Measurements from ENCODE around the gene CEP112. TPM values are rescaled to one million over a fixed set of nuclear protein-coding genes. Genes with fewer than 3 reads are reported as not detected.

The CEP112 gene
- total RNA-seq, 1 experiment from 2014 or later: 6.1 TPM

GRCh38 chr17:65630502-65630901 lies 561.4 kb downstream of the CEP112 start (continued):
- TF ChIP-seq STAT6 (CRISPR knock-in tag; conservative IDR thresholded peaks at IDR 0.05; ENCODE audit: low read depth) (no peak), ATF1 (CRISPR knock-in tag; IDR thresholded peaks at IDR 0.05) (no peak), FOXK1 (CRISPR knock-in tag; IDR thresholded peaks at IDR 0.05) (no peak), CDX4 (CRISPR knock-in tag; IDR thresholded peaks at IDR 0.05; ENCODE audit: borderline replicate concordance) (no peak), ETV6 (CRISPR knock-in tag; IDR thresholded peaks at IDR 0.05) (no peak), ATF6 (CRISPR knock-in tag; IDR thresholded peaks at IDR 0.05) (no peak)

- DNase-seq (ENCODE audit: low spot score) (peak; percentile 12), ATAC-seq (peak; percentile 57)
- Mint-ChIP-seq H3K9me3 (peaks cover under 1% of the 10 kb centered on the region; the same call in 1 of the 2 replicates), H3K27me3 (ENCODE audit: low read depth) (no peaks in the 10 kb centered on the region), H3K4me3 (no peak overlapping the region), H3K4me1 (peaks cover 31% of the 10 kb centered on the region), H3K36me3 (no peaks in the 10 kb centered on the region), H3K27ac (peak overlapping the region; percentile 77)
- POLR2A ChIA-PET: no interaction called here
- CTCF ChIA-PET: no interaction called here
- TF ChIP-seq ARID4B (CRISPR knock-in tag; IDR thresholded peaks at IDR 0.05; ENCODE audit: borderline replicate concordance) (no peak), PRDM15 (CRISPR knock-in tag; IDR thresholded peaks at IDR 0.05) (peak; percentile 68)
Measured at GRCh38 chr17:65629234-65629690, 562.7 kb downstream of the CEP112 start.

- ChIA-PET CTCF (no interaction called here), POLR2A (no interaction called here)
Measured at GRCh38 chr17:65628644-65629036, 563.3 kb downstream of the CEP112 start.

More at GRCh38 chr17:65628644-65629036, 563.3 kb downstream of the CEP112 start:
- Mint-ChIP-seq H3K27me3 (ENCODE audit: low read depth) (no peaks in the 10 kb centered on the region), H3K9me3 (peaks cover 4% of the 10 kb centered on the region; the same call in 1 of the 2 replicates), H3K27ac (no peak overlapping the region), H3K4me3 (no peak overlapping the region), H3K36me3 (0 out of 2 replicates have a peak, but pooled peaks cover 3% of the 10 kb centered on the region), H3K4me1 (peaks cover 30% of the 10 kb centered on the region)
- ATAC-seq: no peak
- no peak for TF ChIP-seq FOXP1 (CRISPR knock-in tag; IDR thresholded peaks at IDR 0.05; ENCODE audit: borderline replicate concordance)
- no peak for TF ChIP-seq FOXK1 (CRISPR knock-in tag; IDR thresholded peaks at IDR 0.05)
- TF ChIP-seq CREB1 (CRISPR knock-in tag; IDR thresholded peaks at IDR 0.05): no peak
- TF ChIP-seq ZMAT4 (CRISPR knock-in tag; IDR thresholded peaks at IDR 0.05): no peak
- no peak for DNase-seq (ENCODE audit: low spot score)

All from WTC11 (cell line).